GM21360 (cell line): ENCODE results near the gene GALNTL6.

Source experiments
- ATAC-seq: cut with Tn5 transposase; IDR thresholded peaks from one replicate; pipeline ENCODE4 v1.9.1; 2021; ENCODE audit warnings: mild to moderate bottlenecking, moderate library complexity; ENCODE audit not compliant: unreplicated experiment

GALNTL6 gene

GRCh38 chr4:172173206-172173605 is 360.0 kb downstream of the GALNTL6 start:
- ATAC-seq = no peak

DNA sequence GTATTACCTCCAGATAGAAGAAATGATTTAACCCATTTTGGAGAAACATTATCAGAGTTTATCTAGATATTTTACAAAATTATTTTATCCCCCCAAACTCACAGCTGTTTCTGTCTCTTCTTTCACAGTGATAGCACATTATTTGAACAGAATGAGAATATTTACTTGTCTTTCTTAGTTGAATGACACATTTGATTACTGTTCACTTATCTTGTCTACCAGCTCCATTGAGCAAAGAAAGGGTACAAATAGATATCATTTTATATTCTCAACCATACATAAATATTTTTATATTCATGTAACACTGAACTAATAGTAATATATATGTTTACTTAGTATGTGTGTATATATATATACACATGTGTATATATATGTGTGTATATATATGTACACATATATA is 364.2 kb downstream of the GALNTL6 start:
- ATAC-seq = no peak

- ATAC-seq = no peak
Observed at GRCh38 chr4:172188248-172188988, 375.2 kb downstream of the GALNTL6 start.

GRCh38 chr4:172202480-172203076 is 389.4 kb downstream of the GALNTL6 start:
- ATAC-seq = no peak

DNA sequence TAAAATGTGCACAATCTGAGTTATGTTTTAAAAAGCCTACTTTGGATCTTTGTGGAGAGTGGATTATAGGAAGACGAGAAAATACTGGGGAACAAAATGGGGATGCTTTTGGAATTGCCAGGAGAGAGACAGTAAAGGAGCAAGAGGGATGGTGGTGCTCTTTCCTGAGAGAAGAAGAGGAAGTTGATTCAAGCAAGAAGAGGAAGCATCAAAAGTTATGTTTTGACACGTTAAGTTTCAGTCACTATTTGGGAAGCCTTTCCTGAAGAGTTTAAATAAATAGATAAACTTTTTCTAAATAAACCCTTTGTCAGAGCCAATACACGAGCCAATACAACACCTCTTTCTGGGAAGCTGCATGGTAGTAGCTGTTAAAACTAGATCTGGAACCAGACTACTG is 394.1 kb downstream of the GALNTL6 start:
- no peak for ATAC-seq

GRCh38 chr4:172207886-172208285 is 394.7 kb downstream of the GALNTL6 start:
- ATAC-seq = no peak

GRCh38 chr4:172220679-172221078 is 407.5 kb downstream of the GALNTL6 start:
- ATAC-seq = no peak

DNA sequence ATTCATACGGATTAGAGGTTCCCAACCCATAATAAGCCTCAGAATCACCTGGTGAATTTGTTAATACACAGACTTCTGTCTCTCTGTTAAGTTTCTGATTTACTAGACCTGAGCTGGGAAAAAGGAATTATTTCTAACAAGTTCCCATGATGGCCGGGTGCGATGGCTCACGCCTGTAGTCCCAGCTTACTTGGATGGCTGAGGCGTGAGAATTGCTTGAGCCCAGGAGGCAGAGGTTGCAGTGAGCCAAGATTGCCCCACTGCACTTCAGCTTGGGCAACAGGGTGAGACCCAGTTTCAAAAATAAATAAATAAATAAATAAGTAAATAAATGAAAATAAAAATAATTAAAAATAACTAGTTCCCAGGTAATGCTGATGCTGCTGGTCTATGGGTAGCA is 412.3 kb downstream of the GALNTL6 start:
- ATAC-seq = no peak

- ATAC-seq = no peak
Observed at GRCh38 chr4:172232966-172233365, 419.8 kb downstream of the GALNTL6 start.

GRCh38 chr4:172243551-172243950 is 430.3 kb downstream of the GALNTL6 start:
- ATAC-seq = no peak

DNA sequence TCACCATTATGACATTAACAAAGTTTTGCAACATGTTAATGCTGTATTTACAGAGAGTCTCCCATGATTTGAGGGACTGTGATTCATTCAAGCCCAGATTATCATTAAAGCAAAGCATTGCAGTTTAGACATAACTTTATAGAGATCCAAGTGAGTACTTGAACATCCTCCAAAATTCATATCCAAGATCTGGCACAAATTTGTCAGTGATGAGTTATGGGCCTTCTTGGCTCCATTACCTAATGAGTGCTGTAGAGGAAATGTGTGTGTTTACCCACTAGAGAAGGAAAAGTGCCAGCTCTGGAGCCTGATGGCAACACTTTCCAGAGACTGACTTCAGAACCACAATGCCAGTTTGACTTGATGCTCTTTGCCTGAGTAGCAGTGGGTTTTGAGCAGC is 432.3 kb downstream of the GALNTL6 start:
- no peak for ATAC-seq

GRCh38 chr4:172253409-172253808 is 440.2 kb downstream of the GALNTL6 start:
- no peak for ATAC-seq

DNA sequence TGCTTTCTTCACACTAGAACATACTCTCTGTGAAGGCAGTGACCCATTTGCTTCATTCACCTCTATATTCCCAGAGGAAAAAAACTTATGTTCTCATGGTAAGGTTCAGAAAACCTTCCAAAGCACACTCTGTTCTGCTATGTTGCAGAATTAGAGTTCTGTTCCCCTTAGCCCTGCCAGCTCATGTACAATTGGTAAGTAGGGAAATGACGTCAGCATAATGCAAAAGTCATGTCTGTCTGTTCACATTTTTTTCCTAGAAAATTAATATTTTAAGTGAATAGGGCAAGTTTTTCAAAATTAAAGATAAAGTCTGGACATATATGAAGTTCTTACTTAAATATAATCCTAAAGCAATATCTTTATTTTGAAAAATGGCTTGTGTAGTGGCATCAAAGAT is 443.6 kb downstream of the GALNTL6 start:
- no peak for ATAC-seq

GRCh38 chr4:172270397-172270796 is 457.2 kb downstream of the GALNTL6 start:
- no peak for ATAC-seq

DNA sequence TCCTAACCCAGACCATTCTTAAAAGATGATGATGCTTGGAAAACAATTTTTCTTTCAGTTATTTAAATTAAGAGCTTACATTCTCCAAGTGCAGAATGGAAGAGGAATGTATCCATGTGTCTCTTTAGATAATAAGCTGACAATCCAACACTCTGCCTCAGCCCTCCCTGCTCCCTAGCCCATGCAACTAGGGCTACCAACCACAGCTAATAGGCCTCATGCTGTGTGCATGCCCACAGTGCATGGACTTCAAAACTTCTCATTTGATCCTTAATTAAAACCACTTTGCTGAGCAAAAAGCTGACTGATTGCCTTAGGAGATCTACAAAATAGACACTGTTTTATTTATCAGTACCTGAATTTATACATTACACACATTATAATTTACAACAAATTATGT is 473.9 kb downstream of the GALNTL6 start:
- no peak for ATAC-seq

- ATAC-seq = no peak
Observed at GRCh38 chr4:172305698-172306097, 492.5 kb downstream of the GALNTL6 start.

GRCh38 chr4:172308078-172308477 is 494.9 kb downstream of the GALNTL6 start:
- no peak for ATAC-seq

- ATAC-seq = no peak
Observed at GRCh38 chr4:172311682-172312081, 498.5 kb downstream of the GALNTL6 start.

DNA sequence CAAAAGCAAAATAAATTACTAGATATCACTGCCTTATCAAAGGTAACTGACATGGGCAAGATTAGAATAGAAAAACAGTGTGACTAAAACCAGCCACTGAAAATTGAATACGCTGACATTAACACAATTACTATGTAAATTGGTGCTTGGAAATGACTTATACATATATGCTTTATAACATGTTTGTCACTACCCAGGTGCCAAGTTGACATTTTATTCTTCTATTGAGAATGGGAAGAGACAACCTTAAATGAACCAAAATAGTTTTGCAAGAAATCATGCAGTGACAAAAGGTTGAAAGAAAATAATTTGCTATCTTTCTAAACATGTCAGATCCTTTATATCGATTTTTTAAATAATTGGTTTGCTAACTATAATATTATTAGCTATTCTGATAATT is 510.1 kb downstream of the GALNTL6 start:
- no peak for ATAC-seq

- no peak for ATAC-seq
Observed at GRCh38 chr4:172344308-172344938, 531.2 kb downstream of the GALNTL6 start.

DNA sequence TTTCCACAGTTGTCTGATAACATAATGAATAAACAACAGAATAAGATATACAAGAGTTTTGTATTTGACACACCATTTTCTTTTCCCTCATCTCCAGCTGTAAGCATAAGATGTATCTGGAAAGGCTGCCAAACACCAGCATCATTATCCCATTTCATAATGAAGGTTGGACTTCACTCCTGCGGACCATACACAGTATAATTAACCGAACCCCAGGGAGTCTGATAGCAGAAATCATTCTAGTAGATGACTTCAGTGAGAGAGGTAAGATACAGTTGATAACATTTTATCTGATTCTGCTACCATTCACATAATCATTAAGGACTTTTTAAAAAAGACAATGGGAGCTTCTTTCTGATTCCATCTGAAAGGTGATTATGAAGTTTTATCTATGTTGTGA is 535.2 kb downstream of the GALNTL6 start:
- ATAC-seq = no peak

- no peak for ATAC-seq
Observed at GRCh38 chr4:172352356-172352755, 539.2 kb downstream of the GALNTL6 start.
